HL-60 (cell line): ENCODE results near the gene FTO.
"Not testable (repeated sequence)": the region's sequence is repeated elsewhere in the genome, so short reads cannot be mapped to it uniquely, and the experiment has no call there.

Experiments used
- CTCF ChIP-seq: IDR thresholded peaks from one replicate; pipeline ENCODE4 v1.5.1; 2011; ENCODE audit warnings: low read length, control low read depth, inconsistent platforms; ENCODE audit not compliant: insufficient read depth
- GABPA ChIP-seq: IDR thresholded peaks from 2 replicates; pipeline ENCODE4 v1.6.1; 2012; ENCODE audit warnings: low read depth
- POLR2AphosphoS5 ChIP-seq: IDR thresholded peaks from 2 replicates; pipeline ENCODE4 v1.6.1; 2012; ENCODE audit warnings: low read depth
- REST ChIP-seq: IDR thresholded peaks from 2 replicates; pipeline ENCODE4 v1.6.1; 2012; ENCODE audit warnings: low read depth; ENCODE audit not compliant: insufficient replicate concordance
- SPI1 ChIP-seq: IDR thresholded peaks from 2 replicates; pipeline ENCODE4 v1.6.1; 2012; ENCODE audit warnings: low read depth, mild to moderate bottlenecking, borderline replicate concordance

- not testable (repeated sequence) for TF ChIP-seq POLR2AphosphoS5, CTCF, SPI1, REST, GABPA
Measured at GRCh38 chr16:54181683-54182329, 477.9 kb downstream of the FTO start.
